ENCODE results near the gene SRC.

Gene SRC

DNA sequence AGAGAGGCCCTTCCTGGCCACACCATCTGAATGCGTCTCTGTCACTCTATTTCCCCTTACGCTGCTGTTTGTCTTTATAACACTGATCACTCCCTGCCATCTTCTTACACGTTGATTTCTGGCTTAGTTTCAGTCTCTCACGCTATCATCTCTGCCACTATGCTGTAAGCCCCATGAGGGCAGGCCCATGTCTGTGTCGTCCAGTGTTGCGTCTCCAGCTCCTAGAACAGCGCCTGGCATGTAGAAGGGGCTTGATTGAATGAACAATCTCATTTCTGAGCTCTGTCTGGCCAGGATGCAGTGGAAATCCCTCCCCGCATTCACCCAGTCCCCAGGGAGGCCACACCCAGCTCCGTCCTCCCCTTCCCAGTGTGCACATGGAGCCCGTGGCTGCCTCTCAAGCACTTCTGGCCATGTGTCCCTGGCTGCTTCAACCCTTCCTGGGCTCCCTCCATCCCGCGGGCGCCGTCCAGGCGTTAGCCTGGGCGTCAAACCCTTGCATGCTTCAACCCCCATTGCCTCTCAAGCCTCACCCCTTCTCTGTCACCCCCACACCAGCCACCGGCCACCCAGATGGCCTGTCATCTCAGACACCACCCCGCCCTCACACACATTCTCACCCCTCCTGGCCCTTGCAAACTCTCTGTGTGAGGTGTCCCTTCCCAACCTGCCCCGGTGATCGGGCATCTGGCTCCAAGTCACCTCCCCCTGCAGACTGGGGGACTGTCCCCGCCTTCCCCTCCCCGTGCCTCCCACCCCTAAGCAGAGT, 71.1 kb downstream of the SRC start:
- no peak for DNase-seq

DNA sequence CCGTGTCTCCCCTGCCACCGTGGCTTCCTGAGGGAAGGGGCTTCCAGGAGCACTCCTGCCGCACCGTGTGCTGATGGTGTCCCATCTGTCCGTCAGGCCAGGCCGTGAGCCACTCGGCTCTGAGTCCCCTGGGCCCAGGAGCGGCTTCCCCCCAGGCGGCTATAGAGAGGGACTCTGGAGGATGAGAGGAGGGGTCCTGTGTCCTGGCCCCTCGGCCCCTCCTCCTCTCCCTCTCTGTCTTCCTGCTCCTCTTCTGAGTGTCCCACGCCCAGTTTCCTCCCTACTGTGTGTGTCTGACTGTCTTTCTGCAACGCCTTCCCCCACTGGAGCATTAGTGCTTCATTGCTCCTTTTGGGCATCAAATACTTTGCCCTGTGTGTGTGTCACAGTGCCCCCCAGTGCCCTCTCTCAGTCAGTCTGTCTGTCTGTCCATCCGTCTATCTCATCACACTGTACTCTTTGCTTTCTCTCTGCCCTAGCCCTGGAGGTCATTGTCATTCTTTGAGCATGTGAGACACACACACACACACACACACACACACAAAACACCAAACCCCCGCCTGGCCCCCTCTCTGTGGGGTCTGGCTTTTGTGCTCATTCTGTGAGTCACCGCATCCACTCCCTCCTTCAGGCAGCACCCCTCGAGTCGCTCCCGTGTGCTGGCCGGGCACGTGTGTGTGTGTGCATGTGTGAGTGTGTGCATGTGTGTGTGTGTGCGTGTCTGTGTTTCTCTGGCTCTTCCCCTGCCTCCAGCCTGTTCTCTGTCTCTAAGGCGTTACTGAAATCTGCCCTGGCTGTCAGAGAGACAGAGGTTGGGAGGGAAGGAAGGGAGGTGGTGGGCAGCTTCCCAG, 71.9 kb downstream of the SRC start:
- DNase-seq, result no peak

DNA sequence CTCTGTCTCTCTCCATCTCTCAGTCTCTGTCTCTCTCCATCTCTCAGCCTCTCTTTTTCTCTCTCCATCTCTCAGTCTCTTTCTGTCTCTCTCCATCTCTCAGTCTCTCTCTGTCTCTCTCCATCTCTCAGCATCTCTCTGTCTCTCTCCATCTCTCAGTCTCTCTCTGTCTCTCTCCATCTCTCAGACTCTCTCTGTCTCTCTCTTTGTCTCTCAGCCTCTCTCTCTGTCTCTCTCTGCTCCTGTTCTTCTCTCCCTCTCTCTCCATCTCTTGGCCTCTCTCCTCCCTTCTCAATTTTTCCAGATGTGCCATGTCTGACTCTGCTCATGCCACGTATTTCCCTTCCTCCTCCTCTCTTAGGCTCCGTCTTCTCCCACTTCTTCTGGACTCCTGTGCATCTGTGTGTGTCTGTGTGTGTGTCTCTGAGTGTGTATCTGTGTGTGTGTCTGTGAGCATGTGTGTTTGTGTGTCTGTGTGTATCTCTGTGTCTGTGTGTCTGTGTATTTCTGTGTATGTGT, 72.7 kb downstream of the SRC start:
- no peak for DNase-seq

DNA sequence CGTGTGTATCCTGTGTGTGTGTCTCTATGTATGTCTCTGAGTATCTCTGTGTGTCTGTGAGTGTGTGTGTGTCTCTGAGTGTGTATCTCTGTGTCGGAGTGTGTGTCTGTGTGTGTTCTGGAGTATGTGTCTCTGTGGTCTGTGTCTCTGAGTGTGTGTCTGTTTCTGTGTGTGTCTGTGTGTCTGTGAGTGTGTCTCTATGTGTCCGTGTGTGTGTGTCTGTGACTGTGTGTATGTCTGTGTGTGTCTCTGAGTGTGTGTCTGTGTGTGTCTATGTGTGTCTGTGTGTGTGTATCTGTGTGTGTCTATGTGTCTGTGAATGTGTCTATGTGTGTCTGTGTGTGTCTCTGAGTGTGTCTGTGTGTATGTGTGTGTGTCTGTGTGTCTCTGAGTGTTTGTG, 73.4 kb downstream of the SRC start:
- no peak for DNase-seq

DNA sequence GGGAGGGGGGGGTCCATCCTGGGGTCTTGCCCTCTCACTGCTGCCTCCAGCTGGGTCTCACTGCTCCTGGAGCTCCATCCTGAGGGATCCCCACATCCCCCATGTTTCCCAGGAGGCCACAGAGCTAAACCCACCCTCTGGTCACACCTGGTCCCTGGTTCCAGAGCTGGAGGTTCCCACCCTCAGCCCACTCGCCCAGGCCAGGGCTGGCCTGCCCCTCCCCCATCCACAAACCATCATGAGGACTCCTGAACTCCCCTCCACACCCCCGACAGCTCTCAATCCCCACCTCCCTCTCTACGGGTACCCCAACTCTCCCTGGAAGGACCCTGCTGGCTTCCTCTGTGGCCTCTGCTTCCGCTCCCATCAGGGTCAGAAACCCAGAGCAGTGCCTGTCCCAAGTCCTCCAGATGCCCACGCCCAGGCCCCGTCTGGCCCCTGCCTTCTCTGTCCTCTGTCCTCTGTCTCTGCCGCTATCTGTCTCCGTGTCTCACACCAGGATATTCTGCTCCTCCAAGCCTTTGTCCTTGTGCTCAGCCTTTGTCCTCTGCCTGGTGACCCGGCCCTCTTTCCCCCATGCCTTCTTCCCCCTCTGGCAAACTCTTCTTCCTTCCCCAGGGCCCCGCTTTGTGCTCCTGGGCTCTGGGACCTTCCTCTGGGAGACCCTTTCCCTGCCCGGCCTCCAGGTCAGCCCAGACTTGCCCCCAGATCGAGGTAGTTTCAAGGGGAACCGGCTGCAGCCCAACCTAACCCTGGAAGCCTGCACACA, 74.0 kb downstream of the SRC start:
- no peak for DNase-seq

DNA sequence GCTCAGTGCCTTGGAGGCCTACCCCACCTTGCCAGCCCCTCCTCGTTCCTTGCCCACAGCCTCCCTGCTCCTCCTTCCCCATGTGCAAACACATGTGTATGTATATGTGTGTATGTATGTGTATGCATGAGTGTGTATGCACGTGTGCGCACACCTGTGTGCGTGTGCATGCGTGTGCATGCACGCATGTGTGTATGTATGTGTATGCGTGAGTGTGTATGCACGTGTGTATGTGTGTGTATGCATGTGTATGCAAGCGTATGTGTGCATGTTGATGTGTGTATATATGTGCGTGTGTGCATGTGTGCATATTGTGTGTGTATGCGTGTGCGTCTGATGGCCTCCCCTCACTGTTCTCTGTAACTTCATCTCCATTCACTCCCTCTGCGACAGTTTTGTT, 74.7 kb downstream of the SRC start:
- no peak for DNase-seq

DNA sequence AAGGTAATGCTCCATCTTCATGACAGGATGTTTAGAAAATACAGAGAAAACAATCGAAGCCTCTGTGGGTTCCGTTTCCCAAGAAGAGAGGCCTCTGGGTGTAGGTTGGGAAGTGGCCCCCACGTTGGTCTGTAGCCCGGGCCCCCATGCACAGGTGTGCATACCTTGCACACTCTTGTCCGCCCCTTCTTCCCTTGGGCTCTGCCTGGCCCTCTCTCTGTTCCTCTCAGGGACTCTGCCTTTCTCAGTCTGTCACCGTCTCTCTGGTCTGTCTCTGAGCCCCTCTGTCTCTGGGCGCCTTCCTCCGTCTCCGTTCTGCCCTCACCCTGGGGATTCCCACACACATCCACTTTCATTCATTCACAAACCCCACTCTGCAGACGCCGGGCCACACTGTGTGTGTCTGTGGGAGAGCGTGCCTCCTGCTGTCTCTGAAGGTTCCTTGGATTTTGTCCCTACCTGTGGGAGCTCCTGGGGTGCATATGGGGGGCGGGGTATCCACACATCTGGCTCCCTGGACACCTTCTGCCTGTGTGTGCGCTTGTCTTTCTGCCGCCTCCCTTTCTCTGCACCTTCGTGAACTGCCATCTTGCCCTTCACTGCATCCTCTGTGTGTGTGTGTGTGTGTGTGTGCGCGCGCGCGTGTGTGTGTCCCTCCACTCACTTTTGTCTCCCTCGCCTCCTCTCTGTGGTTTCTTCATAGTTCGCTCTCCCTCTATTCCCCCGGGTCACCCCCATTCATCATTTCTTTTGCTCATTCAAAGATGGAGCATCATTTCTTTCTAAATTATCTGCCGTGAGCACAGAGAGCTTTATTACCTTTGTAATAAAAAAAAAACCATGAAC, 75.3 kb downstream of the SRC start:
- DNase-seq, result no peak

DNA sequence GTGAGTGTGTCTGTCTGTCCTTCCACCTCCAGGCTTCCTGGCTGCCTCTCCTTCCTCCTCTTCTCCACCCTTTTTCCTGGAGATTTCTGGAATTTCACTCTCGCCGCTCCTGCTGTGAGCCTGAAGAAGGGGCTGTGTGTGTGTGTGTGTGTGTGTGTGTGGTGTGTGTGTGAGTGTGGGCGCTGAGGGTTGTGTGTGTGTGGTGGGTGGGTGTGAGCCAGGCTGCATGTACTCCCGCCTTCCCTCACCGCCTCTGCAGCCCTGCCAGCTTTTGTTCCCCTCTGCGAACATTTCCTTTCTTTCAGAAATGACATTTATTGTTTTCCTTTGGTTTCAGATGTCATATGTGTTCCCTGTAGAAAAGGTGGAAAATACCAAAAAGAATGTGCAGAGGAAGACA, 76.0 kb downstream of the SRC start:
- no peak for DNase-seq

DNA sequence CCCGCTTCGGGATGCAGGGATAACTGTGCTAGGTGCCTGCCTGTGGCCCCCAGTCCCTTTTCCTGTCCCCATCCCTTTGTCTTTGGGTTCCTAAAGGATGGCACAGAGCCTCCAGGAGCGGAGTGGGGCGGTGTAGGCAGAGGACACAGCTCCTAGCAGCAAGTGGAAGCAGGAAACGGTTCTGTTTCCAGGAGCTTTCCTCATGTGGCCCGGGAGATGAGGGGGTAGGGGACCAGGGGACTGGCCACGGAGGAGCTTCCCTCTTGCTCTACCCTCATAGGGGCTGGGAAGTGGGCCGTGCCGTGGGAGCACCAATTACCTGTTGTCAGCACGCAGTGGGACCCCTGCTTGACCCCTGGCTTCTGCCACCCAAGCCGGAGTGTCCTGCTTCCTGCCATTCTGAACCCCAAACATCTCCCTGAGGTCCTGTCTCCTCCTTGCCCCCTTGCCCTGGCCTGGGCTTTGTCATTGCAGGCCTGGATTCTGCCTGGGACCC, 76.9 kb downstream of the SRC start:
- no peak for DNase-seq

DNA sequence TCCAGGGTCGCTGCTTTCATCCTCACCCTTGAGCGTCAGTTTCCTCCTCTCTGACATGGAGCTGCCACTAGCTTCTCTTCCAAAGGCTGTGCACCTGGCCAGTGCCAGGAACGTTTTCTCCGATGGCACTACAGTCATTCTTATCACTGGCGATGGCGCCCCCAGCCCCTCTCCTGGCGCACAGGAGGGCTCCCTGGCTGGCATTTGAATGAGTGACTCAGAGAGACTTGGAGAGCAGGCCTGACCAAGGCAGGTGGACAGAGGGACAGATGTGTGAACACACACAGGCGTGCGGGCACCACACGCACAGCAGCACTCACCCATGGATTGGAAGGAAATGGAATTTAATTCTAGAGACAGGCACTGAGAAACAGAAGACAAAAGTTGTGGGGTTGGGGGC, 77.6 kb downstream of the SRC start:
- DNase-seq, result no peak

DNA sequence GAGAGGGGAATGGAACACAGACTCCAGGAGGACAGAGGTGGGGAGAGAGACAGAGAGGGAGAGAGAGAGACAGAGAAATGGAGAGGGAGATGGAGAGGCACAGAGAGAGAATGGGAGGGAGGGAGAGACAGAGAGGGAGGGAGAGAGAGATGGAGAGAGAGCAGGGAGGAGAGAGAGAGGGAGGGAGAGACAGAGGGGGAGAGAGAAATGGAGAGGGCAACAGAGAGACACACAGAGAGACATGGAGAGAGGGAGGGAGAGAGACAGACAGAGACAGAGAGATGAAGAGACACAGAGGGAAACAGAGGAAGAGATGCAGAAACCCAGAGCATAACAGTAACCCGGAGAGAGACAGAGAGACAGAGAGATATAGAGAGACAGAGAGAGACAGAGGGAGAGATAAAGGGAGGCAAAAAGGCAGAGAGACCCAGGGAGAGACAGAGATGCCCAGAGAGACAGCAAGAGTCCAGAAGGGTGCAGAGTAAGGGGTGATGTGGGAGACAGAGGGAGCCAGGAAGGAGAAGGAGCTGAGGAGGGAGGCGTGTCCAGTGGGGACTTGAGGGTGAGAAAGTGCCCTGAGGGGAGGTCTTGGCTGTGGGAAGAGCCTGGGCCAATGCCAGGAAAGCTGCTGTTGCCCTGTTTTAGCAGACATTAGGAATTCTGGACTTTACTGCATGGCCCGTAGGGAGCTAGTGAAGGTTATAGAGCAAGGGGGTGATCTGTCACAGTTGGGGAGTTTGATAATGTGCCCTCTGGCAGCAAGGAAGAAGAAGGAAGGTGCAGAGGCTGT, 78.3 kb downstream of the SRC start:
- DNase-seq, result no peak

DNA sequence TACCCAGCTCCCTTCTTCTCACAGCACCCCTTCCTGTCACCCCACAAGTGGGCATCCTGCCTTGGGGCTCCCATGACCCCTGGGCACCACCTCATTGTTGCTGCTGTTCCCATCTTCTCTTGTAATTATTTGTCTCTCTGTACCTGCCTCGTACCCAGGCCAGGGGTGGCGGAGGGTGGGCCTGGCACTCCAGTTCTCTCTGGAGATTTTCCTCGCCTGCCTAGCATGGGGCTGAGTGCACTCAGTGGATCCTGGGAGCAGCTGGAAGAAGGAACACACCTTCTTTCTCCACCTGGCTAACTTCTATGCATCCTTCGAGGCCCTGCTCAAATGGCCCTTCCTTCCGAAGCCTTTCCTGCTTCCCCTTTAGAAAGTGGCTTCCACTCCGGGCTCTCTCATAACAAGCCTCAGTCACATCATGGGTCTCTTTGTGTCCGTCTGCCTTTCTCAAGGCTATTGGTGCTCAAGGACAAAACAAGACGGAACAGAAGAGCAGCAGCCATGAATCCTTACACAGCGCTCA, 79.2 kb downstream of the SRC start:
- DNase-seq, result no peak

DNA sequence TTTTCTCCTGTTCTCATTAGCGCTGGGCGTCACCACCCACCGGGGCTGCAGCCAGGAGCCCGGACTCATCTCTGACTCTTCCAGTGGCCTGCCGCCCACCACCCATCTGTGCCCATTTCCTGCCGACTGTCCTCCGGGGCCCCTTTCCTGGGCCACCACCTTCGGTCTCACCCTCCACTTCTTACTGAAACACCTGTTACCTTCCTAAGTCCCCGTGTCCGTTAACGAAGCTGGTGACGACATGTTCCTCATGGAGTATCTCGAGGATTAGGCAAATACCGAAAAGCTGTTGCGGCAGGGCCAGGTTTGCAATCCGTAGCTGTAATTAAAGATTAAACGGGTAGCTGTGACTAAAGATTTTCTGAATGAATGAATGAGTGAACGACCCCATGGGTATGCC, 80.2 kb downstream of the SRC start:
- no peak for DNase-seq

DNA sequence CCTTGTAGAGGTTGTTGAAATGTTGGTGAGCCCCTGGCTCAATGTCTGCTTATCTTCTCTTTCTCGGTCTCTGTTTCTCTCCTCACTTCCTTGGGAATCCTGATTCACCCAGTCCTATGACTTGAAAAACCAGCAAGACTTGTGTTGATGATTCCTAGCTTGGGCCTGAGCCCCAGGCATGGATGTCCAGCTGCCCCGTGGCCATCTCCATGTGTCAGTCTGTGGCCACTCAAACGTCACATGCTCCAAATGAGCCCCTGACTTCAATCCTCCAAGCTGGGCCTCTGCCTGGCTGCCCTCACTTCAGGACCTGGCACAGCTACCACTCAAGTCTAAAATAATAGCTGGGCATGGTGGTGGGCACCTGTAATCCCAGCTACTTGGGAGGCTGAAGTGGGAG, 81.0 kb downstream of the SRC start:
- DNase-seq, result no peak

DNA sequence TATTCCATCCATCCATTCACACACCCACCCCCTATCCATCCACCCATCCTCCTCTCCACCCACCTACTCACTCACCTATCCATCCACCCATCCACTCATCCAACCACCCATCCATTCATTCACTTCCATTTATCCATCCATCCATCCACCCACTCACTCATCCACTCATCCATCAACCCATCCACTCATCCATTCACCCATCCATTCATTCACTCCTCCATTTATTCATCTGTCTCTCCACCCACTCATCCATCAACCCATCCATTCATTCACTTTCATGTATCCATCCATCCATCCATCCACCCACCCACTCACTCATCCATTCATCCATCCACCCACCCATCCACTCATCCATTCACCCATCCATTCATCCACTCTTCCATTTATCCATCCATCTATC, 84.1 kb downstream of the SRC start:
- DNase-seq, result no peak

DNA sequence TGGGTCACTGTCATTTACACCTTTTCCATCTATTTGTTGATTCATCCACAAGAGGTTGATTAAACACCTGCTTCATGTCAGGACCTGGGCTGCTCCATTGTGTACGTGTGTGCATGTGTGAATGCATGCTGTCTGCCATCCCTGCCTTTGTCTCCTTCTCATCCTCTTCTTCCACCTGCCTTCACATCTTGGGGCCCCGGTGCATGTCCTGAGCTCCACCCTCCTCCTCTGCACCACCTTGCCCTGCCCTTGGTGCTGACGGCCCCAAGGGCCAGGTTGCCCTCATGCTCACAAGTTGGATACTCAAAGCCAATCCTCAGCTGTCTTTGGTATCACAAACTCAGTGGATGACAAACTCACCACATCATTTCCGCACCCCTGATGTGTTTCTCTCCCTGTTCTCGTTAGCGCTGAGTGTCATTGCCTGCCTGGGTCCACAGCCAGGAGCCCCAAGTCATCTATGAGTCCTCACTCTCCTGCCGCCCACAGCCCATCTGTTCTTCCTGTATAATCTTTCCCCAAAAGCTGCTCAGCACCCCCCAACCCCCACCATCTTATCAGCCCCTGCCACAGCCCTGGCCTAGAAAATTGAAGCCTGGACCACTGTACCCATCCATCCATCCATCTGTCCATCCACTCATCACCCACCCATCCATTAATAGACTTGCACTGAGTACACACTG, 85.0 kb downstream of the SRC start:
- no peak for DNase-seq

DNA sequence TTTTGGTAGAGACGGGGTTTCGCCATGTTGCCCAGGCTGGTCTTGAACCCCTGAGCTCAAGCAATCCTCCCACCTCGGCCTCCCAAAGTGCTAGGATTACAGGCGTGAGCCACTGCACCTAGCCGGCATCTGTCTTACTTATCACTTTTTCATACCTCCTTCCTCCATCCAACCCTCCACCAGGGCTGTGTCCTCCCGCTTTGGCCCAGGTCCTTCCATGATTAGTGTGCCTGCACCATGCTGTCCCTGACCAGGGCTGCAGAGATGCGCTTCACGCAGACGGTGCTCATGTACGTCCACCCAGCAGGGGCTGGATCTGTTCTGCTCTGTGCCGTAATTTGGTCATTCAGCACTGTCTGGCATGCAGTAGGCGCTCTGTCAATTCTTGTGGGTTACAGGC, 85.8 kb downstream of the SRC start:
- no peak for DNase-seq

DNA sequence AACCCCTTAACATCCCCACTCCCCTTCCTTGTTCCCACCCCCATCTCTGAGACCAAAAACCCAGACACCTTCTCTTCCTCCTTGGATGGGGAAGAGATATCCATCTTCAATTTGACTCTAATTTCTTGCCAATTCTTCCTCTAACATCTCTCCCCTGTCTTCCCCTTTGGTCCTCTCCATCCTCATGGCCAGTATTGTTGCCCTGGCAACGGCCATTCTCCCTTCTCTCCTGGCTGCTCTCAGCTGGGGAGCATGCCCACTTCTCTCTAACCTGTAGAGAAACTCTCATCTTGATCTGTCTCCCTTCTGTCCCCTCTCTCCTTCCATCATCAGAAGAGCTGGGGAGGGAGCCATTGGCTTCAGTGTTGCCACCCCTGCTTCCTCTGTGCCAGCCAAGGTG, 86.7 kb downstream of the SRC start:
- DNase-seq, result no peak

DNA sequence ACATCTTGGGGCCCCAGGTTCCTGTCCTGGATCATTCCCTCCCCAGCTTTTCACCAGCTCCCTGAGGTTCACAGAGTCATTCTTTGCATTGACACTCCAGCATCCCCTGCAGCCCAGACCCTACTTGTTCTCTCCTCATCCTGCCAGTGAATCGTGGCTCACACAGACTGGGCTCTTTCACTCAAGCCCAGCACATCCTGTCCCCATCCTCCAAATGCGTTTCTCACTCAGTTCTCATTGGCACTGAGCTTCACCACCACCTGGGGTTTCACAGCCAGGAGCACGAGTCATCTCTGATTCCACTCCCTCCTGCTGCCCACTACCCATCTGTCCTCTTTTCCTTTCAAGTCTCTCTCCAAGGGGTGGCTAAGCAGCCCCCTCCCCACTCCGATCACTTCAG, 89.7 kb downstream of the SRC start:
- DNase-seq, result no peak

DNA sequence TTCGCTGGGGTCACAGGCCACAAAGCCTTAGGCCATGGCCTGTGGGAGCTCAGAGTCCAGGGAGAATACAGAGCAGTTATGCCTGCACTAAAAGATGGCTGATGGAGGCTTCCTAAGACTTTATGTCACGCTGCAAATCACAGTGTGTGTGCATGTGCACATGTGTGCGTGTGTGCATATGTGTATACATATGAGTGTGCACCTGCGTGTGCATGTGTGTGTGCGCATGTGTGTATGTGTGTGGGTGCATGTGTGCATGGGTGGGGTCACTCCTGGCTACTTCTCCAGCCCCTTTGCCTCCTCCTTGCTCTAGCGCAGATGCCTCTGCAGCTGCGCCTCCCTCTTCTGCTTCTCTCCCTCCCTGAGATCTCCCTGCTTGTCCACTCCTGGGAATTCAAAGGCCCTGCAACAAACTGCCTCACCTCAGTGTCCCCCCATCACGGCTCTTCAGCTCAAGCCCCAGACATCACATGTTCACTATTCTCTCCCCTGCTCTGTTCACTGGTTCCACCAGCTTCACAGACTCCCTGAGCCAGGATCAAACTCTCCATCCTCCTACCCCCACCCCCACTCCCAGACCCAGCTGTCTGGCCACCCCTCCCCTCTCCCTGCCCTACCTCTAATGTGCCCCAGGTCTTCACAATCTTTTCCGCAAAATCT, 90.7 kb downstream of the SRC start:
- DNase-seq, result no peak

Measured in stimulated activated naive CD4-positive, alpha-beta T cell treated with Interleukin-2 at 50 U/mL for 16 hours (primary cell).